ENCODE data around the gene APOBEC3H. TPM values are rescaled to one million over a fixed set of nuclear protein-coding genes. Genes with fewer than 3 reads are reported as not detected.
A peak's percentile ranks its signal among the peaks of the same experiment; 100 is the strongest.

APOBEC3H gene
- total RNA-seq, 1 experiment from 2014 or later, result not detected

DNA sequence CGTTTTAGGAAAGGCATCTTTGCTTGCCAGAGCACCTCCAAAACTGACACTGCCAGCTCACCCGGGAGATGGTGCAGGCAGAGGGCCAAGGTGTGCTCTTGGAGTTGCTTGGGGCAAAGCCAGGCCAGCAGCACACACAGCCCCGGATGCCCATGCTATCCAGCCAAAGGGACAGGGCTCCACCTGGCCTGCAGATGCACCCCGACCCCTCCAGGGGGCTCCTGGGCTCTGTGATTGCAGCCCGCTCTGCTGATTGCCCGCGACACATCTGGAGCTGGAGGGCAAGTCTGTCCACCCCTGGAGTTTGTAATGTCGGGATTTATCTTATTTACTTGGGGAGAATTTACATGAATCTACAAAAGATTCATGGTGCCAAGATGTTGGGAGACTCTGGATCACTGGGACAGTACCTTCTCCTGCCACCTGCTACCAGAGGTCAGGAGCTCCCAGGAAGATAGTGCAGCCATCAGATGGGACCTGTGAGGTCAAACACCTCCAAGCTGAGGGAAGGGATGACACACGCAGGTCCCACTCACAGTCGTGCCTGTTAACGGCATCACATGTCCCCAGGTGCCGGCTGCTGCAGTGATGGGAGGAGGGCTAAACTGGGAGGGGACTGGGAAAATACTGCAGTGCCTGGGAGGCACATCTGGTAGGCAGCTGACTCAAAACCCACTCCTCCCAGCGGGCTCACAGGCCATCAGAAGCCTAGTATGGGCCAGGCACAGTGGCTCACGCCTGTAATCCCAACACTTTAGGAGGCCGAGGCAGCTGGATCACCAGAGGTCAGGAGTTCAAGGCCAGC, 38.2 kb downstream of the APOBEC3H start:
- DNase-seq (ENCODE audit: low spot score), result peak; percentile 38

DNA sequence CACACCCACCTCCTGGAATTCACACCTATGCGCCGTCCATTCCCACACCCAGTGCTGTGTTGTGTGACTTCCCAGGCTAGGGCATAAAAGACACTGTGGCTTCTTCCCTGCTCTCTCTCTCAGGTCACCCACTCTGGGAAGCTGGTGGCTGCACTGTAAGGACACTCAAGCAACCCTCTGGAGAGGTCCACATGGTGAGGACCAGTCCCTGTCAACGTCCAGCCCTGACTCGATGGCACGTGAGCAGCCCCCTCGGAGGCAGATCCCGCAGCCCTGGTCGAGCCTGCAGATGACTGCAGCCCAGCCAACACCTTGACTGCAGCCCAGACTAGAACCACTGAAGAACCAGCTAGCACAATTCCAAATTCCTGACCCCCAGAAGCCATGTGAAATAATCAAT, 39.3 kb downstream of the APOBEC3H start:
- DNase-seq (ENCODE audit: low spot score), result no peak

GRCh38 chr22:39138357-39138997, 41.4 kb downstream of the APOBEC3H start:
- DNase-seq (ENCODE audit: low spot score), result no peak

GRCh38 chr22:39139933-39140332, 42.9 kb downstream of the APOBEC3H start:
- no peak for DNase-seq (ENCODE audit: low spot score)

DNA sequence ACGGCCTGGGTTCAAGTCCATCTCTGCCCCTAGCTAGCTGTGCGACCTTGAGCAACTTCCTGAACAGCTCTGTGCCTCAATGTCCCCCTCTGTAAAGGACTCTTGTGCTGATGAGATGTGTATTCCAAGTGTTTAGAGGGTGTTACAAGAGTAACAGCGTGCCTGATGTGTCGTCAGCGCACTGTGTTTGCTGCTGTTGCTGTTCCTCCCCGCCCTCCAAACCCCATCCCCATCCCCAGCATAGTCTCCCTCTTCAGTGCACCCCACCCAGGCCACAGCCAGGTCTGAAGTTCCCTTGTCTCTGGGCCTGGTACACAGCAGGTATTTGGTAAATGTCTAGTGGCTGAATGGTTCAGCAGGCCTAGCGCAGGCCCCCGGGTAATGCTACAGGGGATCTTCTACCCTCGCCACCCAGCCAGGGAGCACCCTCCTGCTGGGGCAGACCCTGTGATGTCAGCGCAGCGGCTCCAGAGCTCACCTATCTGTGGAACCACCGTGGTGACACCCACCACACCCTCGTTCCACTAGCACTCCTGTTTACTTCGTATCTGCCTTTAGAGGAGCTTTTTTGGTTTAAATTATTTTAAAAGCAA, 45.1 kb downstream of the APOBEC3H start:
- DNase-seq (ENCODE audit: low spot score), result no peak

- peak; percentile 19 for DNase-seq (ENCODE audit: low spot score)
Measured at GRCh38 chr22:39144101-39144767, 47.2 kb downstream of the APOBEC3H start.

GRCh38 chr22:39146256-39147101, 49.4 kb downstream of the APOBEC3H start:
- DNase-seq (ENCODE audit: low spot score), result no peak

DNA sequence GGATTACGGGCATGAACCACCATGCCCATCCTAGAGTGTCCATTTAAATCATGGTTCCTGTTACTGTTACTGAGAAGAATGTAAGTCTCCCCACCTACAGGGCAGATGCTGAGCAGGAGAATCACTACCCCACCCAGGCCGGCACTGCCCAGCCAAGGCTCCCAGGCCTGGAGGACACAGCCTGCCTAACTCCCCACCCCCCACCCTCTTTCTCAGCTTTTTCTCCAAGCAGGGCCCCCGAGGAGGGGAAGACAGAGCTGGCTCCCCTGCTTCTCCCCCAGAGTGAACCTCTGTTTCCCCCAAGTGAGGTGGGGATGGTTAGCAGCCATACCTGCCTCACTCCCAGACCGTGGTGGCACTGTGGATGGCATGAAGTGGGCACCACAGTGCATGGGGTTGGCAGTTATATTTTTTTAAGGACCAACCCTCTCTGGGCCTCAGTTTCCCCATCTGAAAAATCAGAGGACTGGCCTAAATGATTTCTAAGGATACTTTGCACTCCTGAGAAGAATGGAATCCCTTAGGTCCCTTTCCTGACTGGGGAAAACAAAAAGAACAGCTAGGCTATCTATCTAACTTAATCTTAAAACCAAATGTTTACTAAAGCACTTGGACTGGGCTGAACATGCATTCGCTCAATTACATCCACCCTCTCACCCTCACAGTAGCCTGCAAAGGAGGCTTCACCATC, 50.4 kb downstream of the APOBEC3H start:
- DNase-seq (ENCODE audit: low spot score), result no peak

DNA sequence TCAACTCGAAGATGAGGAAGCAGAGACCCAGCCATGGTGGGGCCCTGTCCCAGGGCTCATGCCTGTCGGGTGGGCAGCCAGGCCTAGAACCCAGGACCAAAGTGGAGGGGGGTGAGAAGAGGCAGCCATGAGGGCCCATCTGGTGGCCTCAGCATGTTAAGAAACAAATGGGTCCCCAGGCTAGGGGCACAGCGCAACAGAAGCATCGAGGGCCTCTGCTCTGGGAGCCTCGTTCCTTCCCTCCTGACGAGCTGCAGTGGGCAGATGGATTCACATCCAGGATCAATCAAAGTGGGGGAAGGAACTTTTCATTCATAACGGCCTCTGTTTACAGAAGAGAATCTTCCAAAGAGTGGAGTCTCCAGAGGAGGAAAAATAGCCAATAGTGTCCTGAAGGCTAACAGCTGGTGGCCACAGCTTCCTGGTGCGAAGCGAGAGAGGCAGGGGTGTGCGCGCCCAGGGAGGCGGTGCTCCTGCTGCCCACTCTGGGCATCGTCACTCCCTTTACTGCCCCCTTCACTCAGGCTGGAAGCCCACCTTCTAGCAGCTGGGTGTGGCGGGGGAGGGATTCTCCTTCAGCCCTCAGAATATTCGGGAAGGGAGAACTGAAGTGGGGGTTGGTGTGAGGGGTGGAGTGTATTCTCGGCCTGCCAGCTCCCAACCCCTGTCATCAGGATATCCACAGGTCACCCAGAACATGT, 51.1 kb downstream of the APOBEC3H start:
- DNase-seq (ENCODE audit: low spot score), result no peak

GRCh38 chr22:39148727-39149535, 51.9 kb downstream of the APOBEC3H start:
- no peak for DNase-seq (ENCODE audit: low spot score)

DNA sequence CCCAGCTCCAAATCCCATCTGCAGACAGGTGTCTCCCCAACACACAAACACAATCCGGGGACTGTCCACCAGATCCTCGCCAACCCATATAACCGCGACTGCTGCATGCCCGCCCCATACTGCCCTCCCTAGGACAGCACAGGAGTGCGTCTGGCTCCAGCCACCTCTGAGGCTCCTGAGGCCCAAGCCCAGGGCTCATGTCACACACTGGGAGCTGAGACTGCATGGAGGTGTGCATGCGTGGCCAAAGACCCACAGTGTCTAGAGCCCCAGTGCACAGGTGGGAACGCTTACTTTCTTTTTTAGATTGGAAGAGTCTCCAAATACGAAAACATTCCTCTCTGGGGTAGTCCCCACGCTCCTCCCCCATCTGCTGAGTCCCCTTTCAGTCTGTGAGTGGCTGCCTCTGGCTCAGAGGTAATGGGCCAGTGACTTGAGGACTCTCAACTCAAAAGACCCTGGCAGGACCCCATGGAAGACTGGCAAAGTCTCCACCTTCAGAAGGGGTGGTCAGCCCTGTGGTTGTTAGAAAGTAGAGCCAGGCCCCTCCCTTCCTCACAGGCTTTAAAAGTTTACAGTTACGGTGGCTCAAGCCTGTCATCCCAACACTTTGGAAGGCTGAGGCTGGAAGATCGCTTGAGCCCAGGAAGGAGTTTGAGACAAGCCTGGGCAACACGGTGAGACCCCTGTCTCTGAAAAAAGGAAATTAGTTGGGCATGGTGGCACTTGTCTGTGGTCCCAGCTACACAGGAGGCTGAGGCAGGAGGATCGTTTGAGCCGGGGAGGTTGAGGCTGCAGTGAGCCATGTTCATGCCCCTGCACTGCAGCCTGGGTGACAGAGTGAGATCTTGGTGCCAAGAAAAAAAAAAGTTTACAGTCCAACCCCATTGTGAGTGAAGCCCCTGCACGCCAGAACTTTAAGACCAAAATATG, 53.1 kb downstream of the APOBEC3H start:
- DNase-seq (ENCODE audit: low spot score), result no peak

DNA sequence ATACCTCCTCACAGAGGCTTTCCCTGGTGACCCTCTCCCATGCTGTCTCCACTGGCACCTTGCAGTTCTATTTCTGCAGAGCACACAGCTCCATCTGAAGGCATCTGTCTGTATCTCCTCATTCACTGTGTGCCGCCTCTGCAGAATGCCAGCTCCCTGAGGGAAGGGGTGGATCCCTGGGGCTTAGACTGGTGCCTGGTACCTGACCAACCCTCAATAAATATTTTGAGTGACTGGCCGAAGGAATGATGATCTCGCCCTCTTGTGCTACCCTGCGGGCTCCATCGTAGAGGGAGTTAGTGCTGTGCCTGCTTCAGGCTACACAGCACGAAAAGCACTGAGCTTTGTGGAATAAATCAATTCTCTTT, 53.8 kb downstream of the APOBEC3H start:
- DNase-seq (ENCODE audit: low spot score), result no peak

DNA sequence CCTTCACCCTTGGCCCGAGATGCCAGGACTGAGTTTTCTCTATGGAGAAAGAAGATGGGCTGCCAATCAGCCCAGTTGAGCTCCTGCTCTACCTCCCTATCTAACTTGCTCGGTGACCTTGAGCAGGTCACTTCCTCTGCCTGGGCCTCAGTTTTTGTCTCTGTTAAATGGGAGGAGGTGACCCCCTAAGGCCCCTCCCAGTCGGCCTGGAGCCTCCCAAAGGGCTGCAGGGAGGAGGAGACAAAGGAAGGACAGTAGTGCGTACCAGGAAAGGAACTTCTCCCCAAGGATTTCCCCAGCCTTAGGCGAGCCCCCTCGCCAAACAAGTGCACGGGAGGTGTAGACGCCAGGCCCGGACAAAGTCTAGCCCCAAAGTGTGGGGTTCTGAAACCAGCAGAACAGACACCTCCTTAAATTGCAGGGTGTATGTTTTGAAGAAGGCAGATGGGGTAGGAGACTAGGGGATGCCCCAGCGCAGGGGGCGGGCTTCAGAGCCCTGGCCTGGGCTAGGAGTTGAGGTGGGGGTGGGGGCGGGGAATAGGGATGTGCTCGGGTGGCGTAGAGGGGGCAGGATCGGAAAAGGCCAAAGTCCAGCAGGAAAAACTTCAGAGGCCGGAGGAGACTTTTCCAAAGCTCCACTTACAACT, 54.4 kb downstream of the APOBEC3H start:
- no peak for DNase-seq (ENCODE audit: low spot score)

- no peak for DNase-seq (ENCODE audit: low spot score)
Measured at GRCh38 chr22:39152024-39152510, 55.0 kb downstream of the APOBEC3H start.

GRCh38 chr22:39152511-39153219, 55.6 kb downstream of the APOBEC3H start, which contains the start of gene CBX7:
CBX7 (minus strand) TSS chr22:39152680; CDS start chr22:39152444, 236 bp downstream.
- DNase-seq (ENCODE audit: low spot score), result peak; percentile 67

DNA sequence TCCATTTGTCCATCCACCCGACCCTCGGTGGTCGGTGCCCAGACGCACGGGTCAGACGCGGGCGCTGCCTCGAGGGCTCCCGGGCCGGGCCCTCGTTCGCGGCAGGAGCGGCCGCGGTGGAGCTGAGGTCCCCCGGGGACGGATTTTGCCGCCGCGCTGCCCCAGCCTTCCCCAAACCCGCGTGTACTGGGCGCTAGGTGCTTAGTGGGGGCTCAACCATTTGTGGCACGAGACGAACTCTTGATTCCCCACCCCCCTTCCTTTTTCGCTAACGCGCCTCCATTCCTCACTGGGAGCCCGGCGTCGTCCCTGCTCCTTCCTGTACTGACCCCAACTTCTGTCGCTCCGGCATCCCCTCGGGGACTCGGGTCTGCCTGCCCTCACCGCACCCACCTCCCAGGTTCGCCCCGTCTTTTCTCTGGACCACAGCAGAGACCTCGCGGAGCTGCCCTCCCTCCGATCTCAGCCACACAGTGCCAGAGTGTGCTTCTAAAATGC, 56.2 kb downstream of the APOBEC3H start:
- DNase-seq (ENCODE audit: low spot score), result no peak

Measured in HT-29 (cell line).